Bronchial epithelial cell (primary cell): Measurements from ENCODE around the gene LCNL1. TPM values are rescaled to one million over a fixed set of nuclear protein-coding genes. Genes with fewer than 3 reads are reported as not detected.

Experiments
- DNase-seq: peaks from one replicate; pipeline ENCODE4 v3.0.0-alpha.2; 2010; ENCODE audit warnings: low read depth
- FAIRE-seq: peaks from 2 replicates; lab custom pipeline; 2011; peaks lifted over from hg19 to GRCh38; lab: Jason Lieb, UNC
- H3K27me3 ChIP-seq: 2 replicates; pipeline ENCODE4 v1.5.1; 2011; ENCODE audit warnings: low read length; ENCODE audit not compliant: control insufficient read depth, insufficient read depth
- H3K36me3 ChIP-seq: 2 replicates; pipeline ENCODE4 v1.5.1; 2011; ENCODE audit warnings: low read length; ENCODE audit not compliant: control insufficient read depth, insufficient read depth
- H3K4me3 ChIP-seq: 2 replicates; pipeline ENCODE4 v1.5.1; 2011; ENCODE audit warnings: mild to moderate bottlenecking, low read depth, low read length, control low read depth
- CTCF ChIP-seq: IDR thresholded peaks from 2 replicates; pipeline ENCODE4 v1.5.1; 2011; ENCODE audit warnings: mild to moderate bottlenecking, moderate library complexity, low read length, control low read depth, inconsistent platforms; ENCODE audit not compliant: insufficient read depth, severe bottlenecking
- total RNA-seq: library from RNA; depleted of rRNA; stranded (reverse); fragments of >200 nt; gene quantifications from 2 replicates; pipeline ENCODE4 v1.2.1, GENCODE V29; 2014

LCNL1 gene
- total RNA-seq, 1 donor from 2014 or later, result not detected

- no peak for DNase-seq
- FAIRE-seq, result no peak
- Histone ChIP-seq H3K36me3 (peaks cover 2% of the 10 kb centered on the region), H3K4me3 (no peak overlapping the region), H3K27me3 (no peaks in the 10 kb centered on the region)
- TF ChIP-seq CTCF, result no peak
Observed at GRCh38 chr9:136995362-136995761, 12.6 kb downstream of the LCNL1 start.

GRCh38 chr9:136995772-136996311 is 13.0 kb downstream of the LCNL1 start:
- Histone ChIP-seq H3K4me3 (peak overlapping the region; percentile 28), H3K36me3 (peaks cover 2% of the 10 kb centered on the region), H3K27me3 (no peaks in the 10 kb centered on the region)
- DNase-seq (no peak), FAIRE-seq (no peak)
- TF ChIP-seq CTCF, result no peak

- peak; percentile 16 for DNase-seq
- Histone ChIP-seq H3K36me3 (peaks cover 2% of the 10 kb centered on the region), H3K27me3 (no peaks in the 10 kb centered on the region), H3K4me3 (peak within 1 kb of the TSS; percentile 28)
- no peak for FAIRE-seq
- TF ChIP-seq CTCF, result no peak
Observed at GRCh38 chr9:136996361-136997292, 13.8 kb downstream of the LCNL1 start, which contains the start of gene CLIC3. TSS of gene CLIC3 (minus strand) at chr9:136996568. CDS start at chr9:136996543, 25 bp downstream.

- peaks cover 2% of the 10 kb centered on the region for H3K36me3 ChIP-seq
- no peaks in the 10 kb centered on the region for H3K27me3 ChIP-seq
- H3K4me3 ChIP-seq, result no peak overlapping the region
- no peak for FAIRE-seq
- no peak for DNase-seq
- no peak for TF ChIP-seq CTCF
Observed at GRCh38 chr9:136997371-136997770, 14.6 kb downstream of the LCNL1 start.

GRCh38 chr9:136997830-136998234 is 15.0 kb downstream of the LCNL1 start:
- no peak for FAIRE-seq
- no peak for TF ChIP-seq CTCF

More at GRCh38 chr9:136997830-136998234, 15.0 kb downstream of the LCNL1 start:
- H3K27me3 ChIP-seq, result no peaks in the 10 kb centered on the region
- DNase-seq, result no peak
- peaks cover 2% of the 10 kb centered on the region for H3K36me3 ChIP-seq
- H3K4me3 ChIP-seq, result no peak overlapping the region
